NCI-H2081 (cell line): ENCODE results near the gene LAMA1.

ENCODE experiments used
- DNase-seq, 2 experiments: peaks; one replicate each; lab custom pipeline; 2025; lab: John Stamatoyannopoulos, UW

Gene LAMA1

GRCh38 chr18:7047336-7047735 lies 70.3 kb downstream of the LAMA1 start:
- DNase-seq, result no peak

- peak; percentile 63 to 84 for DNase-seq
Measured at GRCh38 chr18:7038330-7038851, 79.2 kb downstream of the LAMA1 start.

- no peak for DNase-seq
Measured at GRCh38 chr18:7037470-7037869, 80.1 kb downstream of the LAMA1 start.

GRCh38 chr18:7035807-7036206 lies 81.8 kb downstream of the LAMA1 start:
- DNase-seq, result no peak

GRCh38 chr18:7034924-7035323 lies 82.7 kb downstream of the LAMA1 start:
- no peak for DNase-seq

- DNase-seq, result no peak
Measured at GRCh38 chr18:7032537-7032936, 85.1 kb downstream of the LAMA1 start.

GRCh38 chr18:7028625-7029024 lies 89.0 kb downstream of the LAMA1 start:
- DNase-seq, result no peak

- DNase-seq, result no peak
Measured at GRCh38 chr18:7025194-7025593, 92.4 kb downstream of the LAMA1 start.

- no peak for DNase-seq
Measured at GRCh38 chr18:7023581-7023980, 94.0 kb downstream of the LAMA1 start.

- no peak for DNase-seq
Measured at GRCh38 chr18:7023063-7023580, 94.5 kb downstream of the LAMA1 start.

GRCh38 chr18:7021994-7022840 lies 95.4 kb downstream of the LAMA1 start:
- peak; percentile 89 to 90 for DNase-seq

GRCh38 chr18:7020995-7021777 lies 96.4 kb downstream of the LAMA1 start:
- no peak for DNase-seq

- DNase-seq, result no peak
Measured at GRCh38 chr18:7017013-7017412, 100.6 kb downstream of the LAMA1 start.

GRCh38 chr18:7011142-7011541 lies 106.5 kb downstream of the LAMA1 start:
- DNase-seq, result no peak

- DNase-seq, result peak; percentile 29 to 83
Measured at GRCh38 chr18:7004009-7004408, 113.6 kb downstream of the LAMA1 start.

GRCh38 chr18:7002107-7002506 lies 115.5 kb downstream of the LAMA1 start:
- peak; percentile 18 to 80 for DNase-seq

- peak; percentile 20 to 52 for DNase-seq
Measured at GRCh38 chr18:7000484-7001096, 117.0 kb downstream of the LAMA1 start.

- no peak for DNase-seq
Measured at GRCh38 chr18:6997808-6998207, 119.8 kb downstream of the LAMA1 start.

- no peak for DNase-seq
Measured at GRCh38 chr18:6994771-6995430, 122.7 kb downstream of the LAMA1 start.

GRCh38 chr18:6994056-6994770 lies 123.4 kb downstream of the LAMA1 start:
- no peak for DNase-seq

GRCh38 chr18:6992761-6993160 lies 124.8 kb downstream of the LAMA1 start:
- no peak for DNase-seq
